CD4-positive, alpha-beta T cell treated with Interleukin-6 at 100 ng/mL for 8 hours (primary cell): ENCODE data around the gene ZNF775.

Source experiments
- DNase-seq: peaks from one replicate; pipeline ENCODE4 v3.0.0-alpha.2; 2020; ENCODE audit warnings: mixed read lengths, low spot score

The ZNF775 gene

DNA sequence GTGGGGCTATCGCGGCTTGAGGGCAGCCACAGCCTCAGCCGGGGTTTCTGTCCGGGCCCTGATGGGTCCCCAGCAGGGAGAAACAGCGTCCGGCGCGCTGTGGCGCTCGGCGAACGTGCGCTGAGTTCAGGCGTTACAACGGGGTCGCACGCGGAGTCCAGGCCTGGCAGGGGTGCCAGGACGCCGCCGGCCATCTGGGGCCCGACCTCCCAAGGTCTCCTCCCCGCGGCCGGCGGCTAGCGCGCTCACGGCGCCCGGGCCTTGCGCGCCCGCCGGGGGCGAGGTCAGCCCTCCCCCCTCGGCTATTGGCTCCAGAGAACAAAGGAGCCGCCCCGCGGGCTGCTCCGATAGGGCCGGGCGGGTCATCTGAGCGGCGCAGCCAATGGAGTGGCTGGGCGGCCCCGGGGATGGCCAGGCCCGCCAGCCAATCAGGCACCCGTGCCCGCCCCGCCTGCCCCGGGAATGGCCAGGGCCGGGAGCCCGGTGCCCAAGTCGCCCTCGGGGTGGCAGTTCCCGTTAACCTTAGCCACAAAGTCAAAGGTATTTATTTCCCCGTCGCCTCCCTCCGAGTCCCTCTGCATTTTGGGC lies at the start of gene ZNF775:
Gene ZNF775 (plus strand): TSS at position 478 of the 588 bp plus-strand sequence. CDS start 9,141 bp downstream, outside the sequence.
- peak; percentile 92 for DNase-seq

DNA sequence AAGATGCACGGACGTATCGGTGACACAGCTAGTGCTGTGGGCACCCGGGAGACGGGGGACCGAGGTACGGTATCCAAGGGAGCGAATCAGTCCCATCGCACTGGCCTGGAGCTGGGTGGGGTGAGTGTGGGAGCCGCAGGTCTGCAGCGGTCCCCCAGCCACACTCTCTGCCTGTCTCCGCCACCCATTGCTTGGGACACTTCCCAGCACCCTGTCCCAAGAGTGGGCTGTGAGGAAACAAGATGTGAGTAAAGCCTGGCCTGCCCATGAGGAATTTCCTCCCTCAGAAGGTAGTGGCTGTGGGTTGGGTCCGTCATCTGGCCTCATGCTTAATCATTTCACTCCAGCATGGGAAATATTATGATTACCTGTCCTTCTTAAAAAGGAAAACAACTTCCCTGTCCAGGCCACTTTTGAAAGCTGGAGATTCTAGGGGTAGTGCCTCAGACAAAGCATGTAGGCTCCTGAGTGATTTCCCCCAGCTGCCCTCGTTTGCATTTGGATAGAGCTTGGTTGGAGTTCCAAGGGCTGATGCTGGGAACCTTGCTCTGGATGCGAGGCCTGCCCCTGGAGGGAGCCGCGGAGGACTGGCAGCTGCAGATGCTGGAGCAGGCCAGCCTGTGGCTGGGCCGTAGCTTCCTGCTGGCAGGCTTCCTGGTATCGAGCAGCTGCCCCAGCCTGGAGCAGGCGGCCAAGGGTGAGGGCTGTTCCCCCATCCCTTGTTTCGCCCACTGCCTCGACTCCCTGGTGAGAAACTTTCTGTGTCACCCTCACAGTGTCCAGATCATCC lies 49.6 kb upstream of the ZNF775 start:
- no peak for DNase-seq

DNA sequence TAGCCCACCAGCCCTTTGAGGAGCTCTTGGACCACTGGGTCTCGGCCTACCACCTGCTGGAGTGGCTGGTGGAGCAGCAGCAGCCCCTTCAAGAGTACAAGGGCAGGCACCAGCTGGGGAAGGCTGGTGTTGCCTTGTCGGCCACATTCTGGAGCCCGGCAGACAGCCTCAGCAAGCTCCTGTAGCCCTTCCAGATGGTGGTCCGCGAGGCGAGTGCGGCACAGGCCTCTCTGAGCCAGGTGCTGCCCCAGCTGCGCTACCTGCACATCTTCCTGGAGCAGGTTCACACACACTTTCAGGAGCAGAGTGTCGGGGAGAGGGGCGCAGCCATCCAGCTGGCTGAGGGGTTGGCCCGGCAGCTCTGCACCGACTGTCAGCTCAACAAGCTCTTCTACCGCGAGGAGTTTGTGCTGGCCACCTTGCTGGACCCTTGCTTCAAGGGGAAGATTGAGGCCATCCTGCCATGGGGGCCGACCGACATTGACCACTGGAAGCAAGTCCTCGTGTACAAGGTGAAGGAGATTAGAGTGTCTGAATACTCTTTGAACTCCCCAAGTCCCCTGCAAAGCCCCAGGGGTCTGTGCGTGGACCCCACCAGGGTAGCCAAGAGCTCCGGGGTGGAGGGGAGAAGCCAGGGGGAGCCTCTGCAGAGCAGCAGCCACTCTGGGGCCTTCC lies 48.8 kb upstream of the ZNF775 start:
- DNase-seq = no peak

DNA sequence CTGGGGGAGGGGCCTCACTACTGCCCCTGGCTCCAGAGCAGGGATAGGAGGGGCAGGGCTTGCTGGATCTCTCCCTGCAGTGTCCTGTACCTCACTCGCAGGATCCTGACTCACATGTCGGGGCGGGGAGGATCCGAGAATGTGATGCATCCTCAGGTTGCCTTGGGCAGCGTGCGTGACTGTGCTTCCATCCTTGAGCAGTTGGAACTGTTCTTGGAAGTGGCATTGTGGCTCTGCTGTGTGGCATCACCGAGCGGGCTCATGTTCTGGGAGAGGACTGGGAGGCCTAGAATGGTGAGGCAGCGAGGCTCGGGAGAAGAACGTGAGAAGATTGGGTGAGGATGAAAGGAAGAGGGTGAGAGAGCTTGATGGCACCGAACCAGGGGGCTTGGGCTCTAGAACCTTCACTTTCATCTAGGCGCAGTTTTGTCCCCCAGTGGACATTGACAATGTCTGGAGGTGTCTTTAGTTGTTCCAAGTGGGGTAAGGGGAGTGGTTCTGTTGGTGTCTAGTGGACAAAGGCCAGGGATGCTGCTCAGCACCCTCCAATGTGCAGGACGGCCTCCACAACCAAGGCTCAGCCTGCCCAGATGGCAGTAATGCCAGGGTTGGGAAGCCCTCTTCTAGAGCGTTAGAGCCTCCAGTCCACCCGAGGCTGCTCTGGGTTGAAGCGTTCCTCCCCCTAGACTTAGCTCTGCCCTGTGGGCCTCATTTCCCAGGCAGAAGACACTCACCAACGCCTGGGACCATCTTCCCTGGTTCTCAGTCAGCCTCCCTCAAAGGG lies 46.1 kb upstream of the ZNF775 start:
- no peak for DNase-seq

DNA sequence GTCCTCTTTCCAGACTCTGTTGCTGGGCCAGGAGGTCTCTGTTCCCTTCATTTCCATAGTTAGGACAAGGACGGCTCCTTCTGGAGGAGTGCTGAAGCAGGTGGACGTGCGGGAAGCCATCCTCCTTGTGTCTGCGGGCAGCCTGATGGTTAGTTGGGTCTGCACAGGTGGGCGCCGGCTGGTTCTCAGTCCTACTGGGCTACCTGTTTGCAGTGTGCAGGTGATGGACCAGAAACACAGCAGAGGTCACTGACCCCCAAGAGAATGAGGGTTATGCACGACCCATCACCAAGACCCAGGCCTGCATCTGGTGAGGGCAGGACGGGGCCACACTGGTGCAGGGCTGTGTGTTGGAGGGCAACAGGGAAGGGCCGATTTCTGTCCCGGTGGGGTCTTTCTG lies 45.5 kb upstream of the ZNF775 start:
- DNase-seq = no peak

DNA sequence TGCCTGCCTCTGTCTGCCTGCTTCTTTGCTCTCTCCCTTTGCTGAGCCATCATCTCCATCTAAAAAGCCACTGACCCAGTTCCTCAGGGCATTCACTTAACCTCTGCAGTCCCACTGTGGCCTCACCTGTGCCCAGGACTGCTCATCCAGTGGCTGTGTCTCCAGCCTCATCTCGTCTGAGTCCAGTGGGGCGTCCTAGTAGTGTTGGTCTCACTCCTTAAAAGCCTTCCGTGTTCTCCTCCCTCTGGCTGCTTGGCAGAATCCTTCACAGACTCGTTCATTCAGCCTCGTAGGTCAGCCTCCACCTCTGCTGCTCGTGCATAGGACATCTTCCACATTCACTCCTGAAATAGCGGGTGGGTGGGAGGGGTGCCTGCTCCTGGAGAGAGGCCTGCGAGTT lies 45.0 kb upstream of the ZNF775 start:
- no peak for DNase-seq

DNA sequence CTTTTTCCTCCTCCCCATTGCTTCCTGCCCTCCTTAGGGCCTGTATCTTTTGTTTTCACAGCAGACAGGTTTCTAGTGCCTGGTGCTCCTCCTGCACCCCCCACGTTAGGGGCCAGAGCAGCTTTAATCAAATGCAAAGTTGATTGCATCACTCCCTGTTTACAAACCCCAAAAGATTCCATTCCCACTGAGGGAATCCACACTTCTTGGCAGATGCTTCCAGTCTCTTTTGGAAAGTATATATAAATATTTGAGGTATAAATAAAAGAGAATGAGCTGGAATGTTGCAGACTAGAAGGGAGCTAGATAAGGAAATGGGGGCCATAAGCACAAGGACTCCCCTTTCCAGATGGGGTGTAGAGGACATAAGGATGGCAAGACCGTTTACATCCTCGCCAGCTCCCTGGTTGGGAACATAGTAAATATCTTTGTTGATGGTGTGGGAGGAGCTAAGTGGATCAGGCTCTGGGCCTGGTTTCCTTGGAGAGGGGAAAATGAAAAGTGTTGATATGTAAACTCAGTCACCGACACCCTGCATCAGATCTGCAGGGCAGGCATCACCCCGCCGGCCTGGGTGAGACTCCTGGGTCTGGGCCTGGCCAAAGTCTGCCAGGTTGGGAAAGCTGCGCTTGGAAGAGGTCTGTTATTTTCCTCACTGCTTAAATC lies 43.9 kb upstream of the ZNF775 start:
- no peak for DNase-seq

DNA sequence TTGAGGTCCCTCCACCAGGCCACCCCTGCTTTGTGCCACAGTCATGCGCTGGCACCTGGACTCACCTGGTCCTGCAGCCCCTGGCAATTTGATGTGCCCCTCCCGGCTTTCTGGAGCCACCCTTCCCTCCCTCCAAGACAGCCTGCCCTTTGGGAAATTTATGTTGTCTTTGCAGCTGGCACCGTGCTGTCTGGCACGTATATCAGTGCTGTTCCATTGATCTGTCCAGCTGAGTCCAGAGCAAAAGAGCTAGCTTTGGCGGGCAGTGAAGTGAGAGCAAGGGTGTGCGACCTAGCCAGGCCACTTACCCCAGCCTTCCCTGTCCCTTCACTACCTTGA lies 43.4 kb upstream of the ZNF775 start:
- no peak for DNase-seq

DNA sequence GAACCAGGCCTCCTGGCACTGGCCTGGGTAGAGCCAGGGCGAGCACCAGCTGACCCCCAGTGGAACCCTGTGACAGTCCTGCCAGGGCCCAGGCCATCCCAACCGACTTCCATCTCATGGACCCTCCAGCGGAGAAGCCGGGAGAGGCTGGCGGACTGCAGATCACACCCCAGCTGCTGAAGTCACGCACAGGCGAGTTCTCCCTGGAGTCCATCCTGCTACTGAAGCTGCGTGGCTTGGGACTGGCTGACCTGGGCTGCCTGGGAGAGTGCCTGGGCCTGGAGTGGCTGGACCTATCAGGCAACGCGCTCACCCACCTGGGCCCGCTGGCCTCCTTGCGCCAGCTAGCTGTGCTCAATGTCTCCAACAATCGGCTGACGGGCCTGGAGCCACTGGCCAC lies 42.4 kb upstream of the ZNF775 start:
- DNase-seq = no peak

DNA sequence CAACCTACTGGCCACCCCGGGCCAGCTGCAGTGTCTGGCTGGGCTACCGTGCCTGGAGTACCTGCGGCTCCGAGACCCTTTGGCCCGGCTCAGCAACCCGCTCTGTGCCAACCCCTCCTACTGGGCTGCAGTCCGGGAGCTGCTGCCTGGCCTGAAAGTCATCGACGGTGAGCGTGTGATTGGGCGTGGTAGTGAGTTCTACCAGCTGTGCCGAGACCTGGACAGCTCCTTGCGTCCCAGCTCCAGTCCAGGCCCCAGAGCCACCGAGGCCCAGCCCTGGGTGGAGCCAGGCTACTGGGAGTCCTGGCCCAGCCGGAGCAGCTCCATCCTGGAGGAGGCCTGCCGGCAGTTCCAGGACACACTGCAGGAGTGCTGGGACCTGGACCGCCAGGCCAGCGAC lies 42.0 kb upstream of the ZNF775 start:
- no peak for DNase-seq

DNA sequence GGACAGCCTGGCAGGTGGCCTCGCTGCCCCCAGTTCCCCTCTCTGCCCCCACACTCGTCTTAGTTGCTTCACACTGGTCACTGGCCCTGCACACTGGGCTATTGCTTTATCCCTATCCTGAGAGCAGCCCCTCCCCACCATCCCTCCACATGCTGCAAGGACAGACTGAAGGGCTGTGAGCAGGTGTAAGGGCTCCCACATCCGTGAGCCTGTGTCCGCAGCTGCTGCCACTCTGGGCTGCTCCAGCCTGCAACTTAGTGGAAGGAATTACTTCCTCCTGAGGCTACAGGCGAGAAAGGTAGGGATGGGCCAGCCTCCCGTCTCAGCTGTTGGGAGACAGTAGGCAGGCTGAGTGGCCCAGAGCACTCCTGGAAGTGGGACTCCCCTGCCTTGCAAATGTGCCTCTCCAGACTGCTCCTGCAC lies 41.5 kb upstream of the ZNF775 start:
- DNase-seq = no peak

DNA sequence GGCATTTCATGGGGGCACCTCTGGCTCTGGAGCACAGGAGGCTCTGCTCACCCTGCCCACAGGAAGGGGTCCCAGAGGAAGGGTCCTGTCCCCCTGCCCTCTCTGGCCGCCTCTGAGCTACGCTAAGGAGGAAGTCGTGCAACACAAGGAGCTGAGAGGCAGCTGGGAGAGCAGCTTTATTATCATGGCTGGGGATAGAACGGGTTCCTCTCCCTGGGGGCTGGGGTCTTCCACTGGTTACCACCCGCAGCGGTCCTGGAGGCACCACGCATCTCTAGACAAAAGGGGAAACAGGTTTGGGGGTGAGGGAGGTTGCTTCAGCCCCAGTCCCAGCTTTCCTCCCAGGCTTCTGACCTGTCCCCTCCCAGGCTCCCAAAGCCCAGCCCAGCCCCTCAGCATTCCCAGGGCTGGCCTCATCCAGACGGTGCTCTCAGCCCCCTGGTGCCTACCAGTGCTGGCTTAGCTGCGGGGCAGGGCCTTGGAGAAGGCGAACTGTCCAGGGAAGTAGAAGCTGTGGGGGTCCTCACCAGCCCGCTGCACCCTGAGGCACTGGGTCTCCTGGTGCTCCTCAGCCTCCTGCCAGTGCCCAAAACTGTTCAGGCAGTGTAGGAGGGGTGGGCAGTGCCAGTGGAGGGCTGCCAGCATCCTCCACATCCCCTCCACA lies 40.8 kb upstream of the ZNF775 start:
- no peak for DNase-seq

DNA sequence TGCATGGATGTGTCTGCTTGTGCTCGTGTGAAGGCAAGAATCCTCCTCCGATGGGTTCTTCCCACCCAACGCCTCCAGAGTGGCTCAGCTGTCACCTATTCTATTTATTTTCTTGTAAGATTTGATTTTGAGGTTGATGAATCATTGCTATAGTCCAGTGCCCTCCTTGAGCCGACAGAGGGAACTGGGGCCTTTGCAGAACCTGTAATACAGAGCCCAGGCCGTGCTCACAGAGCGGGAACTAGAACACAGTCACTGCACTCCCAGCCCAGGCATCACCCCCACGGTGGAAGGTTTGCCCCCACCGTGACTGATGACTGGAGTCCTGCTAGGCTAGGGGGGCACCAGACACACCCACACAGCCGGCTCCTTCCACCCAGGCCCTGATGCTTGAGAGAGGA lies 39.7 kb upstream of the ZNF775 start:
- DNase-seq = no peak

DNA sequence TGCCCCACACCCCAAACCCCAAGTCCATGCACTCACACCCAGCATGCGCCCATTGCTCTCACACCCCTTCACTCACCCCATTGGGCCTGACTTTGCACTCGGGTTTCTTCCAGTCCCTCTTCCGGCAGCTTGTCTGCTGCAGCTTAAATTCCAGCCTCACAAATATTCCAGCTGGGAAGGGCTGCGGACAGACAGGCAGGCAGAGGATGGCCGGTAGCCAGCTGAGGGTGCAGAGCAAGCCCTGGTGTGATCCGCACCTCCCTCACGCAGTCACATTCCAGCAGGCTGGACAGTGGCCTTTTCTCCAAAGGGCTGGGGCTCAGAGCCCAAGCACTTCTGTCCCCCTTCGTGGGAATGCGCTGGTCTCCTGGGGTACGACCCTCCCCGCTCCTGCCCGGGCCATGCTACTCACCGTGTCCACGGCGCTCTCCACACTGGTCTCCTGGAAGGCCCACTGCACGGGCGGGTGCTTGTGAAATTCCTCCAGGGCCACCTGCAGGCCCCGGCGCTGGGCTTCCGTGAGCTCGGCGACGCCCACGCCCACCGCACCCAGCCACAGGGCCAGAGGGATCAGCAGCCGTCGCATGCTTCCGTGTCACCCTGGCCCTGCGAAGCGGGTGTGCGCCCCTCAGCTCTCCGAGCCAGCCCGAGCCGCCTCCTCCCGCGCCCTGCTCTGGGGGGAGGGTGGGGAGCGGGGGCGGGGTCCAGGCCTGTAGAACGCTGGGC lies 38.9 kb upstream of the ZNF775 start:
- DNase-seq = no peak

DNA sequence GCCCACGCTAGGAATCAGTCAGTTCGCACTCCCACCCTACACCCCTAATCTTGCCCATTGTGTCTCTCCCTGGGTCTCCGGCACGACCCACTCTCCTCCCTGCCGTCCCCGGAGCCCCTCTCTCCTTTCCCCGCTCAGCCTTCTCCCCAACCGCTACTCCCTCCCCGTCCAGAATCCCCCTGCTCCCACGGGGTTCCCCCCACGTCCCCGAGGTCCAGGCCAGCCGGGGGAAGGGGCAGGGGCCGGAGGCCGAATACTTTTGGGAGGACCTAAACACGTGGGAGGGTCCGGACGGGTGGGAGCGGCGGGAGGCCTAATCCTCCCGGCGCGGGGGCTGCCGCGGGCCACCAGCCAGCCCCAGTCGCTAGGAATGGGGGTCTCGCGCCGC lies 38.3 kb upstream of the ZNF775 start:
- DNase-seq = no peak

DNA sequence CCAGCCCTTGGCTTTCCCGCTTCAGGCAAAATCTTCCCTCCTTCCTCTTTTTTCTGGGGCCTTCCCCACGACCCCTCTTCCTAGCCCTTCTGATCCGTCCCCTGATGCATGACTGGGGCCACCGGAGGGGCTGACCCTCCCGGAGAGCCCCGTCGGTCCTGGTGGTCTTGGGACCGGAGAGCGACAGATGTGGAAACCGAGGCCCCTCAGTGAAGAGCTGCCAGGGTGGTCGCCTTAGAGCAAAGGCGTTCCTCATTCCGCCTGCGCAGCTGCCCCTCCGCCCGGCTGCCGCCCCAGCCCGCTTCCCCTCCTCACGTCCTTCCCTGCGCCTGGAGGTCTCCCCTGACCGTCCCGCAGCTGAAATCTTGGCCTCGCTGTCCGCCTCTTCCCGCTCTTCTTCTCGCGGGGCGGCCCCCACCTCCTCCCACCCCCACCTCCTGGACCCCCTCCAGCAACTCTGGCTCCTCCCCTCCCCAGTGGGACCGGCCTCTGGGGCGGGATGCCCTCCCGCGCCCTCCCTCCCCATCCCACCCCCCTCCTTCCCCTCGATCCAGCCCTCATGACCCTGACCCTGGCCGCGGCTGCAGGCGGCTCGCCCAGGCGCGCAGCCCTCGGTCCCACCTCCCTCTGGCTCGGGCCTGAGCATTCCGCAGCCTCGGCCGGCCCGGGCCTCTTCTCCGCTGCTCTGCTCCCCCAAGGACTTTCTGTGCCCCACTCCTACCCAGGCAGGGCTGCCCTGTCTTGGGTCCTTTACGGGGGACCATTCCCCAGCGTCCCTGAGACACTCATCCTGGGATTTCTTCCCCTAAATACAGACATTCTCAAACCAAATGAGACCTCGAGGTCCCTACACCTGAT lies 37.6 kb upstream of the ZNF775 start, which contains the start of gene RARRES2:
Gene RARRES2 (minus strand): TSS at position 367 of the 858 bp plus-strand sequence. CDS start 1,020 bp downstream, outside the sequence.
- no peak for DNase-seq

DNA sequence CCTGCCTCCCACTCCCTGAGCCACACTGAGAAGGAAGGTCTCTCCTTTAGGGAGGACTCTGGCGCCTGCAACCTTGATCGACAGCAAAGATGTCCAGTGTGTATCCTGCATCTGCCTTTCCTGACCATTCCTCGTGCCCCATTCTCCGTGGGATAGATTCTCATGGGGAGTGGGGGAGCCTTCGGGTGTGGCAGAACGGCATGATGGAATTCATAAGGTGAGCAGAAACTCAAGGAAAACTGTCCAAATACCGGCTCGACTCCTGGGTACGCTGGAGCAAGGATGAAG lies 37.1 kb upstream of the ZNF775 start:
- no peak for DNase-seq

DNA sequence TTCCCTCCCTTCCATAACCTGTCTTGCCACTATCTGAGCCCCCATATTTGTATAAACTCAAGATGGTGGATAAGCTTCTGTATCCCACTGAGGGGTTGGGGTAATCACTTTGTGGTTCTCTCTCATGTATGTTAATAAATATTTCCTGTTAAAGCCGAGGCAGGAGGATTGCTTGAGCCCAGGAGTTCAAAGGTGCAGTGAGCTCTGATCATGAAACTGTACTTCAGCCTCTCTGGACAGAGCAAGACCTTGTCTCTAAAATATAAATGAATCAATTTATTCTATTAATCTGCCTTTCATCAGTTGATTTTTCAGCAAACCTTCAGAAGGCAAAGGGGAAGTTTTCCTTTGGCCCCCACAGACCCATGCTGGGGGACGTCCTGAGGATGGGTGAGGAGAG lies 35.9 kb upstream of the ZNF775 start:
- no peak for DNase-seq

DNA sequence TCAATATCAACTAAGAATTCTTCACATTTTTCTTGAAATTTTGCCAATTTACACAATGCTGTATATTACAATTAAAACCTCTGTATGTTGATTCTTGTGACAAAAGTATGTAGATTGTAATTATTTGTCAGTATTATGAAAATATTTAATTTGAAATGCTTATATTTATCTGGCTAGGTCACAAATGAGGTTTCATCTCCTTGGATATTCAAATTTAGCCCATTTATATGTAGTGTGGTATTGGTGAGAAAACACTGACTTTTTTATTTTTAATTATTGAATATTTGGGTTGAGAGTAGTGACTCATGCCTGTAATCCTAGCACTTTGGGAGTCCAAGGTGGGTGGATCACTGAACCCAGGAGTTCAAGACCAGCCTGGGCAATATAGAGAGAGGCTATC lies 34.8 kb upstream of the ZNF775 start:
- DNase-seq = no peak

DNA sequence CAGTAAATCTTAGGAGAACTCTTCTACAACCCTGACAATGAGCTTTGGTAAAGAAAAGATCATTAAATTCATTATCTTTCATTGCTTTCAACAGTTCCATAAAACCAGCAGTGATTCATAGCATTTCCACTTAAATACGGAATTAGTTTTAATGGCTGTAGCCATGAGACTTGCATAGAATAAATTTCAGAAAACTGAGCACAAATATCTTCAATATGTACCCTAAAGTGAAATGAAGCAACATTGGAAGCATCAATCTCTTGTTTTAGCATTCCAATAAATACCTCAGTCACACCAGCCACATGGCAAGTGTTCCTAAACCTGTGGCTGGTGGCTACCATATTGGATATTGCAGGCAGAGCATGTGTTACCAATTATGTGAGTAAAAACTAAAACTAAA lies 34.1 kb upstream of the ZNF775 start:
- no peak for DNase-seq
